GM13977 (cell line): ENCODE measurements around the gene CCN5.

ENCODE experiments used
- DNase-seq: peaks from one replicate; pipeline ENCODE4 v3.0.0; 2012; ENCODE audit warnings: low spot score
- in situ Hi-C: fragments of 300-500 bp; cut with MboI; formaldehyde crosslinking; loops from one replicate; pipeline ENCODE4 v1.12.0; 2022; ENCODE audit warnings: low sequenced_read_pairs, low pct_unique_long_range_greater_than_20kb, mixed read lengths, inconsistent platforms; ENCODE audit not compliant: unreplicated experiment
- TF ChIP-seq, protein P1 (sequence below): IDR thresholded peaks from 2 replicates; pipeline ENCODE4 v1.5.1; 2012; ENCODE audit warnings: mild to moderate bottlenecking, control low read depth; ENCODE audit not compliant: insufficient read depth; ENCODE audit errors: extremely low read depth, missing control alignments

Gene CCN5

DNA sequence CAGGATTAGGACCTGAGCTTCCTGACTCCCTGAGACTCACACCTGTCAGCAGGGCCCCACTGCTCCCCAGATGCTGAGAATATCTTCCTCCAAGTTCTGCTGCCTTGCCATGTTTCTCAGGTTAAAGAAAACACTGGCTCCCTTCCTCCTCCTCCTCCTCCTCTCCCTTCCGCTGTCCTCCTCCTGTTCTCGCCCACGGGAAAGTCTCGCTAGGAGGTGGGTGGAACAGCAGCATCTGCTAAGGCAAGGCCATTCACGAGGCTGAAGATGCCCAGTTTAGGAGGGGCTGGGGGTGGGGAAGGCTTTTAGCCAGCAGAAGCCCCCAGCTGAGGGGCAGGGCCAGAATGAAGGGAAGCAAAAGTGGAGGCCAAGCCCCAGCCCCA, 54.3 kb downstream of the CCN5 start:
- in situ Hi-C loops = no loop called here
- DNase-seq = no peak
- TF ChIP-seq, protein P1, sequence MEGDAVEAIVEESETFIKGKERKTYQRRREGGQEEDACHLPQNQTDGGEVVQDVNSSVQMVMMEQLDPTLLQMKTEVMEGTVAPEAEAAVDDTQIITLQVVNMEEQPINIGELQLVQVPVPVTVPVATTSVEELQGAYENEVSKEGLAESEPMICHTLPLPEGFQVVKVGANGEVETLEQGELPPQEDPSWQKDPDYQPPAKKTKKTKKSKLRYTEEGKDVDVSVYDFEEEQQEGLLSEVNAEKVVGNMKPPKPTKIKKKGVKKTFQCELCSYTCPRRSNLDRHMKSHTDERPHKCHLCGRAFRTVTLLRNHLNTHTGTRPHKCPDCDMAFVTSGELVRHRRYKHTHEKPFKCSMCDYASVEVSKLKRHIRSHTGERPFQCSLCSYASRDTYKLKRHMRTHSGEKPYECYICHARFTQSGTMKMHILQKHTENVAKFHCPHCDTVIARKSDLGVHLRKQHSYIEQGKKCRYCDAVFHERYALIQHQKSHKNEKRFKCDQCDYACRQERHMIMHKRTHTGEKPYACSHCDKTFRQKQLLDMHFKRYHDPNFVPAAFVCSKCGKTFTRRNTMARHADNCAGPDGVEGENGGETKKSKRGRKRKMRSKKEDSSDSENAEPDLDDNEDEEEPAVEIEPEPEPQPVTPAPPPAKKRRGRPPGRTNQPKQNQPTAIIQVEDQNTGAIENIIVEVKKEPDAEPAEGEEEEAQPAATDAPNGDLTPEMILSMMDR = no peak

DNA sequence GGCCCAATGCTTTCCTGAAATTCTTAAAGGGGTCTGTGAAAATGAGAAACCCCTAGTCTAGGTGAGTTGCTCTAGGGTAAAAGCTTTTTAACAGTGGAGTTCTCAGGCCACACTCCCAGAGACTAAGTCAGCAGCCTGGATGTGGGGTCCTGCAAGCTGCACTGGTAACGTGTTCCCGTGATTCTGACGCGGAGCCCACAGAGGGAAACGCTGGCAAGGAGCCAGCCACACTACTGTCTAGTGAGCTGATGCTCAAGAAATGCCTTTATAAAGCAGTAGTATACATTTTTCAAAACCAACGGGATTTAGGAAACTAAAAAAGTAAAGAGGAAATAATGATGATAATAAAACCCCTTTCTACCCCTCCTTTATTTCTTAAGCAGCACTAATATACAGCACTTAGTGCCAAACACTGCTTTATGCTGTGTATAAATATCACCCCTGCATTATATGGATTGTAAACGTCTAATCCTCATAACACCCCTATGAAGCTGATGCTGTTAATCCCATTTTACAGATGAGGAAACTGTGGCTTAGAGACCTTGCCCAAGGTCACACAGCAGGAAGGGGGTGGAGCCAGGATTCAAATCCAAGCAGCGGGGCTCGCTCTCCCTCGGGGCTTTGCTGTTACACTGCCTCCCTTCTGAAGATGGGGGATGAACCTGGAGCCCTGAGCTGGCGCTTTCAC, 55.5 kb downstream of the CCN5 start:
- TF ChIP-seq, protein P1 = no peak
- in situ Hi-C loops = no loop called here

DNA sequence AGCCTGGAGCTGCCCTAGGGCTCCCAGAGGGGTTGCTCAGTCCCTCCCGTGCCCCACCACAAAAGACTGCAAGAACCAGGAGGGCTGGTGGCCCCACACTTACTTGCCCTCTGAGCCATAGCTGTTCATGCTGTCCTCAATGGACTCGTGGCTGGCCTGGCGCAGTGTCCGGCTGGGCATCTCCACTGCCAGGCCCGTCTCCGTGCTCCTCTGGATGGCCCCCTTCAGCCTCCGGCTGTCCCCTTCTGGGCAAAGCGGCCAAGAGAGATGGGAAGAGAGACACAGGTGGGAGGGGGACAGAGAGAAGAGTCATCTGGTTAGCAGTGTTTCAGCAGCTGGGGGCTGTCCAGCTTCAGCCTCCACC, 56.0 kb downstream of the CCN5 start:
- TF ChIP-seq, protein P1 = no peak
- no peak for DNase-seq
- in situ Hi-C loops = no loop called here

More for the DNA sequence above, 55.5 kb downstream of the CCN5 start:
- DNase-seq = no peak

DNA sequence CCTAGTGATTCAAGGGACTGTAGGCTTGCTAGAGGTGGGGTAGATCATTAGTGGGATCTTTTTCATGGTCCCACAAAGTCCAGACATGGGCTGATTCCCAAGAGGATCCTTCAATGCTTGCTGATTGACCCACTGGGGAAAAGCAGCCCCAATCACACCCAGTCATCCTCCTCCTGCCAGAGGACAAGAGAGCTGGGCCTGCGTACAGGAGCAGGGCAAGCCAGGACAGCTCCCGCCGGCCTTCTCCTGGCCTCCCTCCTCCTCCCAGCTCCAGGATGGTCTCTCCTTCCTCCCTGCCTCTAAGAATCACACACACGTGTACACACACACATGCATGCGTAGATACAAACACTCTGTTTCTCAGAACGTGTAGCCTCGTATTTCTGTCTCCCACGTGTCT, 57.5 kb downstream of the CCN5 start:
- in situ Hi-C loops = no loop called here
- DNase-seq = no peak
- TF ChIP-seq, protein P1 = no peak

DNA sequence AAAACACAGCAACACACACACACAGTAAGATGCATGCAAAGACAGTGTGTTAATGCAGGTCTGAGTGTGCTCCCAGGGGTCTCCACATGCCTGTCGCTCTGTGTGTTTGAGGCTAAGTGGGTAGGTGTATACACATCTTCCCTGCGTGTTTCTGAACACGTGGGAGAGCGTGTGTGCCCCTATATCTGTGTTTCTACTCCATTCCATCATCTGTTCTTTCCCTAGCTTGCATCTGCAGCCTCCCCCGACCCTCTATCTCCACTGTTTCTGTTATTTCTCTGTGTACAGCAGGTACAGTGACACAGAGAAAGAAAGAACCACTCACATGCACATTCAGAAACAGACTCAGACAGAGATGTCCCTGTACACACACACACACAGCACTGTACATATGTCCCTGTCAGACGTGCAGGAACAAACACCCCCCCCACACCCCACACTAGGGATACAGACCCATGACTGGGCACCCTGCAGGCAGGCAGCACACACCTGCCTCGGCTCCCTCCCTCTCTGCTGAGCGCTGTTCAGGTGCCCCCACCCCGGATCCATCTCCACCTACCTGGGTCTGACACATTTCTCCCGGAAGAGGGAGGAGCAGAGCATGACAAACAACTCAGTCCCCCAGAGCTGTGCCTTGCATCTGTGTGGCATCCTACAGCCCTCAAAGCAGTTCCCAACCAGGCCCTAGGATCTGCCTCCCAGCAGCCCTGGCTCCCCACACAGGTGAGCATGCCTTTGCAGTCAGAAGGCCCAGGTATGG, 58.1 kb downstream of the CCN5 start:
- TF ChIP-seq, protein P1 = no peak
- DNase-seq = no peak
- in situ Hi-C loops = no loop called here

DNA sequence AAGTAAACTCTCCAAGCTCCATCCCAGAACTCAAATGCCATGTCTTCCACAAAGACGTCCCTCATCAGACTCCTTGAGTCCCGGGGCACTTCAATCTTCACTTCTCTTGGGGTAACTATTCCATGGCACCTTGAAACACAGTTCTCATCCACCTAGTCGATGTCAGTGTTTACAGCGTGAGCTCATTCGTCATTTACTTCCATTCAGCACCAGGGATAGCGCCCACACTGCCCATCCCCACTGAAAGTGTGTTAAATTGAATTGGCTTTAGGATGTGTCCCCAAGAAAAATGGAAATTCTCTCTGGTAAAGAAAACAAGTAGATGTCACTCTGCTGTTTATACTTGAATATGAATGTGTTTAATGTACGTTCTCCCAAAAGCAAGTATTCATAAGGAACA, 61.8 kb downstream of the CCN5 start:
- DNase-seq = no peak
- in situ Hi-C loops = no loop called here
- TF ChIP-seq, protein P1 = no peak
